Uterus (tissue), 4 donors: ENCODE measurements around the gene CDC5L. TPM values are rescaled to one million over a fixed set of nuclear protein-coding genes. Genes with fewer than 3 reads are reported as not detected.

Source experiments
- DNase-seq, 2 donors: peaks; one replicate each; pipeline ENCODE4 v3.0.0-alpha.2; 2019 to 2020
- H3K27ac ChIP-seq, 2 donors: fragments of 200-600 bp; sonication (generic); 1 replicate in 1 of 2; 2 replicates in 1 of 2; pipeline ENCODE4 v1.5.1; 2016 to 2018
- H3K27me3 ChIP-seq, 2 donors: fragments of 200-600 bp; sonication (generic); one replicate each; pipeline ENCODE4 v1.5.1; 2018 to 2019; ENCODE audit warnings: control low read depth in 1 of 2
- H3K36me3 ChIP-seq, 2 donors: fragments of 200-600 bp; sonication (generic); one replicate each; pipeline ENCODE4 v1.5.1; 2019; ENCODE audit warnings: control low read depth in 1 of 2
- H3K4me1 ChIP-seq, 2 donors: fragments of 200-600 bp; sonication (generic); one replicate each; pipeline ENCODE4 v1.5.1; 2018 to 2019; ENCODE audit warnings: control low read depth in 1 of 2
- H3K4me3 ChIP-seq, 2 donors: fragments of 200-600 bp; sonication (generic); 1 replicate in 1 of 2; 2 replicates in 1 of 2; pipeline ENCODE4 v1.5.1; 2018 to 2019; ENCODE audit warnings: mild to moderate bottlenecking in 1 of 2
- H3K9me3 ChIP-seq, 2 donors: fragments of 200-600 bp; sonication (generic); one replicate each; pipeline ENCODE4 v1.5.1; 2019; ENCODE audit warnings: control low read depth in 1 of 2
- CTCF ChIP-seq, 4 experiments: fragments of 200-600 bp in 2 of 4; fragments of 450-650 bp in 2 of 4; sonication (generic) in 2 of 4; IDR thresholded peaks; one replicate each; pipeline ENCODE4 v1.5.1; 2016 to 2019; ENCODE audit warnings: antibody characterized with exemption in 4 of 4, mild to moderate bottlenecking in 2 of 4, moderate library complexity in 1 of 4
- POLR2A ChIP-seq, 2 donors: fragments of 450-650 bp; IDR thresholded peaks; one replicate each; pipeline ENCODE4 v1.6.1; 2016; ENCODE audit warnings: antibody characterized with exemption in 2 of 2, mild to moderate bottlenecking in 1 of 2, moderate library complexity in 1 of 2
- intact Hi-C: fragments of 100-400 bp; cut with DNase I; formaldehyde crosslinking; loops from one replicate; pipeline ENCODE4 v1.15.1; 2023; ENCODE audit warnings: low total_unique reads
- total RNA-seq, 4 donors: library from RNA; depleted of rRNA in 3 of 4; stranded (reverse); fragments of >200 nt in 3 of 4; gene quantifications; one replicate each; pipeline versions ENCODE4 v1.1.0 to v1.2.4, GENCODE V29; 2014 to 2023
- donor health status: DM: yes; HTN: yes; CAD: no.

CDC5L gene
- total RNA-seq, 4 donors from 2014 or later: 8.7 to 42.0 (median 20.0) TPM

- intact Hi-C loops: no loop called here
- TF ChIP-seq CTCF (IDR thresholded peaks at IDR 0.05) (no peak), POLR2A (IDR thresholded peaks at IDR 0.05) (no peak)
- H3K27me3 ChIP-seq: no peaks in the 10 kb centered on the region
- H3K9me3 ChIP-seq: no peaks in the 10 kb centered on the region
- no peaks in the 10 kb centered on the region for H3K4me1 ChIP-seq
- no peak for DNase-seq
- H3K27ac ChIP-seq: no peak overlapping the region
- no peak overlapping the region for H3K4me3 ChIP-seq
- no peaks in the 10 kb centered on the region for H3K36me3 ChIP-seq
Measured at GRCh38 chr6:44473393-44474189, 86.1 kb downstream of the CDC5L start.

- Histone ChIP-seq H3K27me3 (no peaks in the 10 kb centered on the region), H3K36me3 (no peaks in the 10 kb centered on the region), H3K4me1 (no peaks in the 10 kb centered on the region), H3K4me3 (no peak overlapping the region), H3K27ac (no peak overlapping the region), H3K9me3 (no peaks in the 10 kb centered on the region)
- TF ChIP-seq CTCF (IDR thresholded peaks at IDR 0.05) (no peak), POLR2A (IDR thresholded peaks at IDR 0.05) (no peak)
- intact Hi-C loops: no loop called here
- DNase-seq: no peak
Measured at GRCh38 chr6:44474190-44474631, 86.7 kb downstream of the CDC5L start.

GRCh38 chr6:44474643-44475042 is 87.1 kb downstream of the CDC5L start:
- Histone ChIP-seq H3K27me3 (no peaks in the 10 kb centered on the region), H3K9me3 (no peaks in the 10 kb centered on the region), H3K4me3 (no peak overlapping the region), H3K4me1 (no peaks in the 10 kb centered on the region), H3K36me3 (no peaks in the 10 kb centered on the region), H3K27ac (no peak overlapping the region)
- no peak for DNase-seq
- no peak for TF ChIP-seq POLR2A (IDR thresholded peaks at IDR 0.05)
- TF ChIP-seq CTCF (IDR thresholded peaks at IDR 0.05): no peak
- intact Hi-C loops: no loop called here

GRCh38 chr6:44475417-44475778 is 87.9 kb downstream of the CDC5L start:
- no peaks in the 10 kb centered on the region for H3K27me3 ChIP-seq
- DNase-seq: no peak
- H3K4me3 ChIP-seq: no peak overlapping the region
- no peaks in the 10 kb centered on the region for H3K36me3 ChIP-seq
- intact Hi-C loops: no loop called here
- no peaks in the 10 kb centered on the region for H3K9me3 ChIP-seq
- no peaks in the 10 kb centered on the region for H3K4me1 ChIP-seq
- no peak overlapping the region for H3K27ac ChIP-seq
- TF ChIP-seq POLR2A (IDR thresholded peaks at IDR 0.05): no peak
- TF ChIP-seq CTCF (IDR thresholded peaks at IDR 0.05): no peak

GRCh38 chr6:44475779-44476434 is 88.4 kb downstream of the CDC5L start:
- Histone ChIP-seq H3K27me3 (no peaks in the 10 kb centered on the region), H3K9me3 (no peaks in the 10 kb centered on the region), H3K36me3 (no peaks in the 10 kb centered on the region), H3K27ac (no peak overlapping the region), H3K4me1 (no peaks in the 10 kb centered on the region), H3K4me3 (no peak overlapping the region)
- peak; percentile 50 to 77 for DNase-seq
- TF ChIP-seq CTCF (IDR thresholded peaks at IDR 0.05): peak; percentile 87 to 94 (median 90)
- no peak for TF ChIP-seq POLR2A (IDR thresholded peaks at IDR 0.05)
- intact Hi-C loops: no loop called here
